IPS-NIHi7 (cell line): ENCODE measurements around the gene TGM1.
"Not testable (repeated sequence)": the region's sequence is repeated elsewhere in the genome, so short reads cannot be mapped to it uniquely, and the experiment has no call there.

Experiments
- DNase-seq: peaks from one replicate; pipeline ENCODE4 v3.0.0; 2012; ENCODE audit warnings: mixed read lengths; ENCODE audit errors: extremely low spot score

TGM1 gene

GRCh38 chr14:24254630-24255392, 8.2 kb downstream of the TGM1 start:
- no peak for DNase-seq

DNA sequence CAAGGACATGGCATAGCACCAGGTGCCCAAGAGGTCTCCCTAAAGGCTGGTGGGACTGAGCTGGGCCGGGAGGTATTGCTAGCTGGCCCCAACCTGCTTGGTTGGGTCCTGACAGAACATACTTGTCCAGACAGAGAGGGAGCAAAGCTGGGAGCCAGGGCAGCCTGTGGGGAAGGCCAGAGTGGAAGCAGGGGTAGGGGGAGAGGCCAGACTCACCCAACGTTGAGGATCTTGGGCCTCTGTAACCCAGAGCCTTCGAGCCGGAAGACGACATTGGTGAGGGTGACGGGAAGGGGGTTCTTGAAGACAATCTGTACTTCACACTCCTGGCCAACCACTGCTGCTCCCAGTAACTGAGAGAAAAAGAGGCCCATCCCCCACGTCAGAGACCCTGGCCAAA, 9.0 kb downstream of the TGM1 start:
- DNase-seq = no peak

GRCh38 chr14:24252289-24253124, 10.5 kb downstream of the TGM1 start:
- DNase-seq = no peak

- DNase-seq = no peak
These were observed 11.1 kb downstream of the TGM1 start for GRCh38 chr14:24251880-24252288.

DNA sequence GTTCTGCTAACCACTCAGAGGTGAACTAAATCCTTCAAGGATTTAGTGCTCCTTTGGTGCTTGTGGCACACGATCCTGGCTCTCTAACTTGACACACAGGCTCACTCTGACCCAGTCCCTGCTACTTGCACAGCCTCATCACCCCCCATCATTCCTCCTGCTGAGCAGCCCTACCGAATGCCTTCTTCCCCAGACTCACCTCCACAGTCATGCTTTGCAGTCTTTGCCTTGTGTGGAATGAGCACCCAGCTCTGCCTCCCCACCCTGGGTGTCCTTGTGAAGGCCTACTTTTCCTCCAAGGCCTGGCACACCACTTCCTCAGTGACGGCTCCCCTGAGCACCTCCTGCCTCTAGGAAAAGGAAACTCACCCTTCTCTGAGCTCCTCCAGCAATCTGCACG, 12.6 kb downstream of the TGM1 start:
- no peak for DNase-seq

DNA sequence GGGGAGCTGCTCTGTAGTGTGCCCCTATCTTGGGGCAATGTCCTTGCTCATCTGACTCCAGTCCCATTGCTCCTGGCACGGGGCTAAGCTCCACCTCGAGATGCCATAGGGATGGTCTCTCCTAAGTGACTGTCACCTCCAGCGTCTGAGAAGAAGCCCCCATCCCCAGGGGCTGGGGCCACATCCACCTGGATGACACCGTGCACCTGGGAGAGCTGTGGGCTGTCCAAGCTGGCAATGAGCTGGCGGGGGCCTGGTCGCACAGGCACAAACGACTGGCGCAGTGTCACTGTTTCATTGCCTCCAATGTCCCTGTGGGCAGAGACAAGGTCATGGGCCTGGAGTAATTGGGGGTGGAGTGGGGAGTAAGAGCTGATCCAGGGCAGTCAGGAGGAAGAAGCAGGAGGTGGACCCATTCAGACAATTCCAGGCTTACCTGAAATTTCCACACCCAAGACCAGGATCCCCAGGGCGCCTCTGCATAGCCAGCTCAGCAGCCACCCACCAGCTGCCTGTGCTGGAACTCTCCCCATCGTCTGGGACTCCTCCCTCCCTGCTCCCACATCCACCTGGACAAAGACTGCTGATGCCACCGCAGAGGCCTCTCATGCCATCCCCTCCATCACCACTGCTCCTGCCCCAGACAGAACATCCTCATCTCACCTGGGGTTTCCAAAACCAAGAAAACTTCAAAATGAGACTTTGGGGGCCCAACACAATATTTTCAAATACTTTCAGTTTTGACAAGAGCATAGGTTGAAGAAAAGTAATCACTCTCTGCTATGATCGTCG, 13.6 kb downstream of the TGM1 start:
- DNase-seq = no peak

GRCh38 chr14:24247422-24247821, 15.6 kb downstream of the TGM1 start:
- no peak for DNase-seq

DNA sequence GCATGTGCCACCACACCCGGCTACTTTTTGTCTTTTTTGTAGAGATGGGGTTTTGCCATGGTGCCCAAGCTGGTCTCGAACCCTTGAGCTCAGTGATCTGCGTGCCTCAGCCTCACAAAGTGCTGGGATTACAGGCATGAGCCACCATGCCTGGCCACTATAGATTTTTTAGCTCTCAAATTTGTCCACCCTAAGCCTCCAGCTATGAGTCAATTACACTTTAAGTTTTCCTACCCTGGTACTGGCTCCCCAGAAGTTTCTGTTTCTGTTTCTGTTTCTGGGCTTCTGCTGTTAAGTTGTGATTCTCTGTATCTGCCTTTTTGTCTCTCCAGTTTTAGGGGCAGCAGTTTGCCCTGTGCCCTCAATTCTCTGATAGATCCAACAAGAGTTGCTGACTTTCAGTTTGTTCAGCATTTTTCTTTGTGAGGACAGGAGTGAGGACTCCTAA, 16.2 kb downstream of the TGM1 start:
- DNase-seq = no peak

- not testable (repeated sequence) for DNase-seq
These were observed 17.6 kb downstream of the TGM1 start for GRCh38 chr14:24245350-24245749.

GRCh38 chr14:24243336-24243836, 19.6 kb downstream of the TGM1 start:
- no peak for DNase-seq

GRCh38 chr14:24241829-24242443, 21.0 kb downstream of the TGM1 start:
- DNase-seq = peak; percentile 98

GRCh38 chr14:24240110-24240918, 22.7 kb downstream of the TGM1 start:
- DNase-seq = no peak

DNA sequence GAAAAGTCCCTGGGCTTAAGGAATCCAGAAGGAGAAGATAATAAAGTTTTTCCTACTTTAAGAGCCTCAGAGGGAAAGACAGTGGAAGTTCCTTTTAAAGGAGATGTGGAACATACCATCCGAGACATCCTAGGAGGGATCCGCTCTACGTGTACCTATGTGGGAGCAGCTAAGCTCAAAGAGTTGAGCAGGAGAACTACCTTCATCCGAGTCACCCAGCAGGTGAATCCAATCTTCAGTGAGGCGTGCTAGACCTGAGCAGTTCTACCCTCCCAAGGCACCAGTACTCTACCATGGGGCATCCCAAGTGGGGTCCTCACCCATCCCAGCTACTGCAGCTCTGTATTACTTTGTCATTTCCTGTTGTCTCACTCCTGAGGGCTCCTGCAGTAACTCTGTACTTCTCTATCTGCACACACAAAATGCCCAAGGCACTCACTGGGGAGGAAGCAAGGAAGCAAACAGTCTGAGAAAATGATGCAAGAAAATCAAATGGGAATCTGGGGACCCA, 24.4 kb downstream of the TGM1 start:
- DNase-seq = no peak

DNA sequence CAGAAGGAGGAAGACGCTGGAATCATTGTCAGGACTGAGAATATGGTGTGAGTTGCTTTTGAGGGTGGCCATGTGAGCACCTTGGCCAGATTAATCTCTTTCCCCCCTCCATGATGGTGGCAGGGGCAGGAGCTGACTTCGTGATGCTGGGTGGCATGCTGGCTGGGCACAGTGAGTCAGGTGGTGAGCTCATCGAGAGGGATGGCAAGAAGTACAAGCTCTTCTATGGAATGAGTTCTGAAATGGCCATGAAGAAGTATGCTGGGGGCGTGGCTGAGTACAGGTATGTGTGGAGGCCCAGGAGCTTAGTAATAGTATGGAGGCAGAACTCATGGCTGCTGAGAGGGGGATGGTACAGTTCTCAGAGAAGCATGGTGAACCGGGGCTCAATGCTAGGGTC, 24.9 kb downstream of the TGM1 start:
- DNase-seq = no peak

- DNase-seq = no peak
These were observed 25.5 kb downstream of the TGM1 start for GRCh38 chr14:24237463-24237955.

DNA sequence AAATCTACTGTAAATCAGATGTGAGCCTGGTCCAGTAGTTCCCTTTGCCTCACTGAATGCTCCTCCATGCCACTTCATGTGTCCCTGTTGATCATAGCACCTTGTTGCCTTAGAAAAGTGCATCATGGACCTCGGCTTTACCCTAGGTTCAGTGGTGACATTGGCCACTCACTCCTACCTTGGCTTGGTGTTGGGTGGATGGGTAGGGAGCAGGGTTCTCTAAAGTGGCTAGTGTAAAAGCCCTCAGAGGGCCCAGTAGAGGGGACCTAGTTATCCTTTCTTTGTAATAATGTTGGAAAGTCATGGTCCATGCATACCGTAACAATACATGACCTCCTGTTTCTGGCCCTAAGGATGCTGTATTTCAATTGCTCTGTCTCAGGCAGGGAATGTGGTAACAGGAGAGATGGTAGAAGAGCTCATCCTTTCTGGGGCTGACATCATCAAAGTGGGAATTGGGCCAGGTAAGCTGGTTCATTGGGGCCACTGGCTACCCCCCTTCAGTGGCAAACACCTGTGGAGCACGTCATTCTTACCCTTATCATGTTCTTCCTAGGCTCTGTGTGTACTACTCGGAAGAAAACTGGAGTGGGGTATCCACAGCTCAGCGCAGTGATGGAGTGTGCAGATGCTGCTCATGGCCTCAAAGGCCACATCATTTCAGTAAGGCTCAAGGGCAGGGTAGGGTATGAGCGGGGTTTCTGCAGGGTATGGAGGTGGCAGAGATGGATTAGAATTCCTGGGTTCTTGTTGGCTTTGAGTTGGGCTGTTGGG, 26.1 kb downstream of the TGM1 start:
- DNase-seq = no peak

DNA sequence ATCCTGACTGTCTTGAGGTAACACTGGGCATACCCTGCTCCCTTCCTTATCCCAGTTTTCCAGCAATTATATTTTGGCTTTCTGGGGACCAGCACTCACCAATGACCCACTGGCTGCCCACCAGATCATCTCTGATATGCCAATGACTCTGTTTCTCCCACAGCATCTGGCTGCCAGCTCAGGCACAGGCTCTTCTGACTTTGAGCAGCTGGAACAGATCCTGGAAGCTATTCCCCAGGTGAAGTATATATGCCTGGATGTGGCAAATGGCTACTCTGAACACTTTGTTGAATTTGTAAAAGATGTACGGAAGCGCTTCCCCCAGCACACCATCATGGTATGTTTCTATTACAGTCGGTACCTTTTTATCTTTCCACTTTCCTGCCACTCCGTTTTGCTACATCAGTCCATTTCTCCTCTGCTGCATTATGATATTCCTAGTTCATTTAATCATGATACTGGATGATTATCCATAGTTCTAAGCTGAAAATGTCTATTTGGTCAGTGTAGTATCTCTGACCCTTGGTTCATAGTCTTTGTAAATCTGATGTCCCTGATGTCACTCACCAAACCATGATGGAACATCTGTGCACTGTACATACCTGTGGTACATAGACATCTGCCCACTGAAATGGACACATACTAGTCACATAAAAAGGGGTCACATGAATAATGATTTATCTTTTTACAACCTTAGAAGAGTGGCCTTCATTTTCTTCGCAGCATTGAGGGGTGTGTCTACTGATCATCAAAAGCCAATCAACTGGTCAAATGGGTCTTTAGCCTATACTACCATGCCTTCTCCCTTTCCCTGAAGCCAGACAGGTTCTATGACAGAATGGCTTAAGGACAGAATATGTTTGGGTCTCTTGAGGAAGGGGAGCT, 26.9 kb downstream of the TGM1 start:
- DNase-seq = no peak
